H1 (cell line): ENCODE results near the gene OR2T11.
"Not testable (repeated sequence)": the region's sequence is repeated elsewhere in the genome, so short reads cannot be mapped to it uniquely, and the experiment has no call there.

Source experiments
- CEBPB ChIP-seq: IDR thresholded peaks from 2 replicates; pipeline ENCODE4 v1.6.1; 2012; ENCODE audit warnings: low read depth, low read length
- TF ChIP-seq, protein P1 (sequence below), 3 experiments: IDR thresholded peaks; 1 replicate in 2 of 3; 2 replicates in 1 of 3; pipeline versions ENCODE4 v1.5.1 to v1.6.1; 2011; ENCODE audit warnings: low read length in 3 of 3, mild to moderate bottlenecking in 3 of 3, inconsistent platforms in 2 of 3, low read depth in 1 of 3, moderate library complexity in 1 of 3; ENCODE audit not compliant: insufficient read depth in 1 of 3; ENCODE audit errors: control extremely low read depth in 1 of 3

- TF ChIP-seq CEBPB: not testable (repeated sequence)
- TF ChIP-seq, protein P1, sequence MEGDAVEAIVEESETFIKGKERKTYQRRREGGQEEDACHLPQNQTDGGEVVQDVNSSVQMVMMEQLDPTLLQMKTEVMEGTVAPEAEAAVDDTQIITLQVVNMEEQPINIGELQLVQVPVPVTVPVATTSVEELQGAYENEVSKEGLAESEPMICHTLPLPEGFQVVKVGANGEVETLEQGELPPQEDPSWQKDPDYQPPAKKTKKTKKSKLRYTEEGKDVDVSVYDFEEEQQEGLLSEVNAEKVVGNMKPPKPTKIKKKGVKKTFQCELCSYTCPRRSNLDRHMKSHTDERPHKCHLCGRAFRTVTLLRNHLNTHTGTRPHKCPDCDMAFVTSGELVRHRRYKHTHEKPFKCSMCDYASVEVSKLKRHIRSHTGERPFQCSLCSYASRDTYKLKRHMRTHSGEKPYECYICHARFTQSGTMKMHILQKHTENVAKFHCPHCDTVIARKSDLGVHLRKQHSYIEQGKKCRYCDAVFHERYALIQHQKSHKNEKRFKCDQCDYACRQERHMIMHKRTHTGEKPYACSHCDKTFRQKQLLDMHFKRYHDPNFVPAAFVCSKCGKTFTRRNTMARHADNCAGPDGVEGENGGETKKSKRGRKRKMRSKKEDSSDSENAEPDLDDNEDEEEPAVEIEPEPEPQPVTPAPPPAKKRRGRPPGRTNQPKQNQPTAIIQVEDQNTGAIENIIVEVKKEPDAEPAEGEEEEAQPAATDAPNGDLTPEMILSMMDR (IDR thresholded peaks at IDR 0.05; ENCODE audit: control extremely low read depth in 1 of 3, insufficient read depth in 1 of 3, low read depth in 1 of 3, low read length in 3 of 3): not testable (repeated sequence)
These were observed at the start of gene OR2T11 for GRCh38 chr1:248634991-248635390.
